Measurements from ENCODE around the gene CFAP97D2.

GRCh38 chr13:114155926-114156883 lies 22.9 kb upstream of the CFAP97D2 start:
- no peak for TF ChIP-seq CTCF (conservative IDR thresholded peaks at IDR 0.05 in 1 of 2, IDR thresholded peaks at IDR 0.05 in 1 of 2; ENCODE audit: extremely low read depth in 1 of 2, insufficient read depth in 1 of 2, low read depth in 1 of 2, low read length in 2 of 2)
- no peak for TF ChIP-seq EZH2 (IDR thresholded peaks at IDR 0.05; ENCODE audit: borderline replicate concordance, low read length)

Data from mammary epithelial cell (primary cell).